Neural cell (in vitro differentiated cells): ENCODE data around the gene NCKAP5. TPM values are rescaled to one million over a fixed set of nuclear protein-coding genes. Genes with fewer than 3 reads are reported as not detected.

Experiments
- H2AFZ ChIP-seq: fragments of 200-600, 300-800 bp; sonication (generic), shearing (Covaris generic); 2 replicates; pipeline ENCODE4 v1.6.0; 2014; ENCODE audit warnings: low read depth, mild to moderate bottlenecking, antibody characterized with exemption, low read length, moderate library complexity
- H3F3A ChIP-seq: fragments of 200-600 bp; shearing (Covaris generic); 2 replicates; pipeline ENCODE4 v1.6.1; 2016; ENCODE audit warnings: mild to moderate bottlenecking, moderate library complexity, mixed read lengths, antibody characterized with exemption, low read length; ENCODE audit not compliant: insufficient read depth, poor library complexity, severe bottlenecking
- H3K27ac ChIP-seq: fragments of 200-600, 300-800 bp; sonication (generic), shearing (Covaris generic); 2 replicates; pipeline ENCODE4 v1.5.1; 2014; ENCODE audit warnings: mild to moderate bottlenecking, low read length, moderate library complexity
- H3K27me3 ChIP-seq: fragments of 300-800, 200-600 bp; sonication (generic), shearing (Covaris generic); 2 replicates; pipeline ENCODE4 v1.6.0; 2014; ENCODE audit warnings: mild to moderate bottlenecking, low read depth, low read length, moderate library complexity; ENCODE audit not compliant: insufficient read depth
- H3K36me3 ChIP-seq: fragments of 300-800, 200-600 bp; sonication (generic), shearing (Covaris generic); 2 replicates; pipeline ENCODE4 v1.5.1; 2014; ENCODE audit warnings: mild to moderate bottlenecking, antibody characterized with exemption, low read length, moderate library complexity; ENCODE audit not compliant: insufficient read depth
- H3K4me2 ChIP-seq: fragments of 300-800, 200-600 bp; sonication (generic), shearing (Covaris generic); 2 replicates; pipeline ENCODE4 v1.6.0; 2014; ENCODE audit warnings: mild to moderate bottlenecking, low read length
- H3K4me3 ChIP-seq: fragments of 300-800, 200-600 bp; sonication (generic), shearing (Covaris generic); 2 replicates; pipeline ENCODE4 v1.5.1; 2014; ENCODE audit warnings: mild to moderate bottlenecking, low read length, moderate library complexity
- H3K79me2 ChIP-seq: fragments of 200-600 bp; shearing (Covaris generic); replicated peaks from 2 replicates; pipeline ENCODE4 v1.6.0; 2014; ENCODE audit warnings: mild to moderate bottlenecking, low read length, moderate library complexity; ENCODE audit not compliant: insufficient read depth
- H3K9ac ChIP-seq: fragments of 300-800, 200-600 bp; sonication (generic), shearing (Covaris generic); 2 replicates; pipeline ENCODE4 v1.6.1; 2016; ENCODE audit warnings: mild to moderate bottlenecking, low read length, mixed read lengths
- H3K9me2 ChIP-seq: fragments of 200-600 bp; shearing (Covaris generic); 2 replicates; pipeline ENCODE4 v1.6.1; 2016; ENCODE audit warnings: mild to moderate bottlenecking, low read length, mixed read lengths; ENCODE audit not compliant: insufficient read depth
- H3K9me3 ChIP-seq: fragments of 200-600, 300-800 bp; sonication (generic), shearing (Covaris generic); 2 replicates; pipeline ENCODE4 v1.6.1; 2016; ENCODE audit warnings: mild to moderate bottlenecking, mixed run types, low read length, moderate library complexity, mixed read lengths
- H4K20me1 ChIP-seq: fragments of 200-600 bp; shearing (Covaris generic); 2 replicates; pipeline ENCODE4 v1.6.1; 2016; ENCODE audit warnings: mild to moderate bottlenecking, mixed run types; ENCODE audit not compliant: insufficient read depth
- EP300 ChIP-seq: fragments of 450-650 bp; conservative IDR thresholded peaks from 2 replicates; pipeline ENCODE4 v1.6.1; 2014; ENCODE audit warnings: antibody characterized with exemption, mild to moderate bottlenecking, moderate library complexity; ENCODE audit not compliant: poor library complexity, severe bottlenecking
- EZH2 ChIP-seq: fragments of 200-600, 300-800 bp; shearing (Covaris generic), sonication (generic); IDR thresholded peaks from 2 replicates; pipeline ENCODE4 v1.6.1; 2014; ENCODE audit warnings: antibody characterized with exemption, low read length, borderline replicate concordance, mild to moderate bottlenecking; ENCODE audit not compliant: insufficient read depth, poor library complexity, severe bottlenecking
- MXI1 ChIP-seq: fragments of 450-650 bp; conservative IDR thresholded peaks from 2 replicates; pipeline ENCODE4 v1.6.1; 2014; ENCODE audit warnings: antibody characterized with exemption, mild to moderate bottlenecking; ENCODE audit not compliant: poor library complexity, severe bottlenecking
- POLR2AphosphoS5 ChIP-seq: IDR thresholded peaks from 2 replicates; pipeline ENCODE4 v1.6.1; 2012
- RAD21 ChIP-seq: fragments of 450-650 bp; conservative IDR thresholded peaks from 2 replicates; pipeline ENCODE4 v1.6.1; 2014; ENCODE audit warnings: antibody characterized with exemption, mild to moderate bottlenecking, moderate library complexity
- SMC3 ChIP-seq: fragments of 450-650 bp; conservative IDR thresholded peaks from 2 replicates; pipeline ENCODE4 v1.6.1; 2014; ENCODE audit warnings: antibody characterized with exemption, mild to moderate bottlenecking, moderate library complexity; ENCODE audit not compliant: poor library complexity
- TAF1 ChIP-seq: IDR thresholded peaks from 2 replicates; pipeline ENCODE4 v1.6.1; 2012; ENCODE audit warnings: low read depth
- polyA plus RNA-seq: library from polyadenylated mRNA; depleted of rRNA; stranded (reverse); fragments of >200 nt; gene quantifications from 2 replicates; pipeline ENCODE4 v1.2.3, GENCODE V29; 2014
- TF ChIP-seq, protein P1 (sequence below): IDR thresholded peaks from 2 replicates; pipeline ENCODE4 v1.6.1; 2012; ENCODE audit warnings: borderline replicate concordance
- TF ChIP-seq, protein P2 (sequence below): fragments of 450-650 bp; IDR thresholded peaks from 2 replicates; pipeline ENCODE4 v1.5.1; 2014; ENCODE audit warnings: antibody characterized with exemption, mild to moderate bottlenecking, moderate library complexity; ENCODE audit not compliant: poor library complexity, severe bottlenecking

Gene NCKAP5
- polyA plus RNA-seq, 1 donor from 2014 or later, result 2.4 TPM

DNA sequence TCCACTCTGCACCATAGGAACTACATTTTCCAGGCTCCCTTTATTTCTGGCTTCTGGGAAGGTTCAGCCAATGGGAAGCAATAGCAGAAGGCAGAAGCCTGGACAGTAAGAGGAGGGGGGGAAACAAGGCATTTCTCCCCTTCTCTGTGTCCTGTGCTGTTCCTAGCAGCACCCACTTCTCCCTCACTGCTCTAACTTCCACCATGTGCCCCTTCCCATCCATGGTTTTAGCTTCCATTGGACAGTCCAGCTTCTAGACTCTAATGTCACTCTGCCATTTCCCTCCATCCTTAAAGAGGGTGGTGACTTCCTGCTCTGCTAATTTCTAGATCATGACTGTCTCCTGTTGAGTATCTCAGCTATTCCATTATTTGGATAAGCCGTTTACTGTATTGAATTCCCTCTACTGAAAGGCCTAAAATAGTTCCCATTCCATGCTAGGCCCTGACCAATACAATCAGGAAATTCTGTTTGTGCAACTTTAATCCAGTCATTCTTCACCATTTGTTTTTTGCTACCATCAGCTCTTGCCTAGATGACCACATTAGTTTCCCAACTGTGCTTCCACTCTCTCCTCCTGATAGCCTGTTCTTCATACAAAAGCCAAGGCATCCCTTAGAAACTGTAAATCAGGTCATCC lies 877.5 kb downstream of the NCKAP5 start:
- TF ChIP-seq EZH2, result no peak
- Histone ChIP-seq H3K36me3 (no peaks in the 10 kb centered on the region), H3K27me3 (no peaks in the 10 kb centered on the region), H3K9ac (no peak overlapping the region), H3K4me2 (no peak overlapping the region), H3F3A (no peaks in the 10 kb centered on the region), H3K9me2 (no peaks in the 10 kb centered on the region), H2AFZ (no peak overlapping the region), H4K20me1 (no peaks in the 10 kb centered on the region), H3K4me3 (no peak overlapping the region), H3K27ac (no peak overlapping the region), H3K9me3 (no peaks in the 10 kb centered on the region), H3K79me2 (no peaks in the 10 kb centered on the region)

DNA sequence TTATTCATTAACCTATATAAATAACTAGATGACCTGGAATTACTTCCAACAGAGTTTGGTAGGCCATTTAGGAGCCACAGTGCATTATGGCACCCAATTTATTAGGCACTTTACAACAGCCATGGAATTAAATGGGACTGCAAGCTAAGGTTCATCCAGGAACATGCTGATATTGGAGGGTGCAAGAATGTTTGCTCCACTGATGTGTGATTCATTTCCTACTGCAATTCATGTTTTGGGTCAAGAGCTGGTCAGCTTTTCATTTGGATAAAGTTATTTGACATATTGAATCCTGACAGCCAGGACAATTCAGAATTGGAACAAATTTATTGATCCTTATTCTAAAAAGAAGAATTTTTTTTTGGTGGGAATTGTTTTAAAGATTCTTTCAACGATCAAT lies 886.5 kb downstream of the NCKAP5 start:
- H3K9me2 ChIP-seq, result no peaks in the 10 kb centered on the region
- H3K36me3 ChIP-seq, result no peaks in the 10 kb centered on the region
- H3K27me3 ChIP-seq, result no peaks in the 10 kb centered on the region
- H4K20me1 ChIP-seq, result no peaks in the 10 kb centered on the region
- TF ChIP-seq POLR2AphosphoS5, result no peak
- TF ChIP-seq, protein P1, sequence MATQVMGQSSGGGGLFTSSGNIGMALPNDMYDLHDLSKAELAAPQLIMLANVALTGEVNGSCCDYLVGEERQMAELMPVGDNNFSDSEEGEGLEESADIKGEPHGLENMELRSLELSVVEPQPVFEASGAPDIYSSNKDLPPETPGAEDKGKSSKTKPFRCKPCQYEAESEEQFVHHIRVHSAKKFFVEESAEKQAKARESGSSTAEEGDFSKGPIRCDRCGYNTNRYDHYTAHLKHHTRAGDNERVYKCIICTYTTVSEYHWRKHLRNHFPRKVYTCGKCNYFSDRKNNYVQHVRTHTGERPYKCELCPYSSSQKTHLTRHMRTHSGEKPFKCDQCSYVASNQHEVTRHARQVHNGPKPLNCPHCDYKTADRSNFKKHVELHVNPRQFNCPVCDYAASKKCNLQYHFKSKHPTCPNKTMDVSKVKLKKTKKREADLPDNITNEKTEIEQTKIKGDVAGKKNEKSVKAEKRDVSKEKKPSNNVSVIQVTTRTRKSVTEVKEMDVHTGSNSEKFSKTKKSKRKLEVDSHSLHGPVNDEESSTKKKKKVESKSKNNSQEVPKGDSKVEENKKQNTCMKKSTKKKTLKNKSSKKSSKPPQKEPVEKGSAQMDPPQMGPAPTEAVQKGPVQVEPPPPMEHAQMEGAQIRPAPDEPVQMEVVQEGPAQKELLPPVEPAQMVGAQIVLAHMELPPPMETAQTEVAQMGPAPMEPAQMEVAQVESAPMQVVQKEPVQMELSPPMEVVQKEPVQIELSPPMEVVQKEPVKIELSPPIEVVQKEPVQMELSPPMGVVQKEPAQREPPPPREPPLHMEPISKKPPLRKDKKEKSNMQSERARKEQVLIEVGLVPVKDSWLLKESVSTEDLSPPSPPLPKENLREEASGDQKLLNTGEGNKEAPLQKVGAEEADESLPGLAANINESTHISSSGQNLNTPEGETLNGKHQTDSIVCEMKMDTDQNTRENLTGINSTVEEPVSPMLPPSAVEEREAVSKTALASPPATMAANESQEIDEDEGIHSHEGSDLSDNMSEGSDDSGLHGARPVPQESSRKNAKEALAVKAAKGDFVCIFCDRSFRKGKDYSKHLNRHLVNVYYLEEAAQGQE, result no peak
- TF ChIP-seq TAF1, result no peak
- no peak for TF ChIP-seq RAD21
- no peak for TF ChIP-seq EP300
- TF ChIP-seq EZH2, result no peak
- TF ChIP-seq MXI1, result no peak
- TF ChIP-seq, protein P2, sequence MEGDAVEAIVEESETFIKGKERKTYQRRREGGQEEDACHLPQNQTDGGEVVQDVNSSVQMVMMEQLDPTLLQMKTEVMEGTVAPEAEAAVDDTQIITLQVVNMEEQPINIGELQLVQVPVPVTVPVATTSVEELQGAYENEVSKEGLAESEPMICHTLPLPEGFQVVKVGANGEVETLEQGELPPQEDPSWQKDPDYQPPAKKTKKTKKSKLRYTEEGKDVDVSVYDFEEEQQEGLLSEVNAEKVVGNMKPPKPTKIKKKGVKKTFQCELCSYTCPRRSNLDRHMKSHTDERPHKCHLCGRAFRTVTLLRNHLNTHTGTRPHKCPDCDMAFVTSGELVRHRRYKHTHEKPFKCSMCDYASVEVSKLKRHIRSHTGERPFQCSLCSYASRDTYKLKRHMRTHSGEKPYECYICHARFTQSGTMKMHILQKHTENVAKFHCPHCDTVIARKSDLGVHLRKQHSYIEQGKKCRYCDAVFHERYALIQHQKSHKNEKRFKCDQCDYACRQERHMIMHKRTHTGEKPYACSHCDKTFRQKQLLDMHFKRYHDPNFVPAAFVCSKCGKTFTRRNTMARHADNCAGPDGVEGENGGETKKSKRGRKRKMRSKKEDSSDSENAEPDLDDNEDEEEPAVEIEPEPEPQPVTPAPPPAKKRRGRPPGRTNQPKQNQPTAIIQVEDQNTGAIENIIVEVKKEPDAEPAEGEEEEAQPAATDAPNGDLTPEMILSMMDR, result no peak
- no peak for TF ChIP-seq SMC3
- H3K4me3 ChIP-seq, result no peak overlapping the region
- no peak overlapping the region for H3K9ac ChIP-seq
- no peaks in the 10 kb centered on the region for H3K79me2 ChIP-seq
- no peak overlapping the region for H3K4me2 ChIP-seq
- H2AFZ ChIP-seq, result no peak overlapping the region
- no peaks in the 10 kb centered on the region for H3F3A ChIP-seq
- H3K9me3 ChIP-seq, result no peaks in the 10 kb centered on the region
- H3K27ac ChIP-seq, result no peak overlapping the region

DNA sequence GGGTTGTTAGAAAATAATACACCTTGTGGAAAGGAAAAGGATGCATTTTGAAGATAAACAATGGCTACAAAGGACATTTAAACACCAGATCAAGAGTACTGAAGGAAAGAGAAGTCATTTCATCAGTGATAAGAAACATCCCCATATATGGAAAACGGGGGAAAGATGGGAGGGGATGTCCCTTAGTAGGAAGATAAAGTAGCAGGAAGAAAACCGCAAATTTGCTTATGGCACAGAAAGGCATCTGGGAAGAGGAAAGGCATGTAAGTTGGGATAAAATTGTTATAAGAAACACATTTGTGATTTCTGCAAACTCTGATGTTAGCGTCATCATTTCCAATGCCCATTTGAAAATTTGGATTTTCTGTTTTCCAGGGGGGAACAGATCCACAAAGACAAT lies 887.7 kb downstream of the NCKAP5 start:
- TF ChIP-seq, protein P1, result no peak
- TF ChIP-seq, protein P2, result no peak
- TF ChIP-seq SMC3, result no peak
- no peak for TF ChIP-seq RAD21
- no peak for TF ChIP-seq TAF1
- TF ChIP-seq EZH2, result no peak
- no peak for TF ChIP-seq EP300
- TF ChIP-seq MXI1, result no peak
- TF ChIP-seq POLR2AphosphoS5, result no peak
- Histone ChIP-seq H4K20me1 (no peaks in the 10 kb centered on the region), H3K4me2 (no peak overlapping the region), H3K9me3 (no peaks in the 10 kb centered on the region), H3K27me3 (no peaks in the 10 kb centered on the region), H3K27ac (no peak overlapping the region), H3K9me2 (no peaks in the 10 kb centered on the region), H3K79me2 (no peaks in the 10 kb centered on the region), H3K9ac (no peak overlapping the region), H3F3A (no peaks in the 10 kb centered on the region), H3K36me3 (no peaks in the 10 kb centered on the region), H2AFZ (no peak overlapping the region), H3K4me3 (no peak overlapping the region)
